Thymus (tissue), 11 donors: Measurements from ENCODE around the gene NOS3. TPM values are rescaled to one million over a fixed set of nuclear protein-coding genes. Genes with fewer than 3 reads are reported as not detected.

Source experiments
- DNase-seq, 9 donors: peaks; one replicate each; pipeline ENCODE4 v3.0.0-alpha.2; 2013; ENCODE audit warnings: low spot score in 9 of 9, low read depth in 6 of 9, missing footprints in 1 of 9
- H3K27ac ChIP-seq, 2 donors: one replicate each; pipeline ENCODE4 v1.5.1; 2013; ENCODE audit warnings: control low read depth in 1 of 2, low read depth in 1 of 2, low read length in 1 of 2, mild to moderate bottlenecking in 1 of 2, moderate library complexity in 1 of 2
- H3K27me3 ChIP-seq, 2 donors: one replicate each; pipeline ENCODE4 v1.5.1; 2013; ENCODE audit warnings: low read length in 1 of 2; ENCODE audit not compliant: control insufficient read depth in 2 of 2, insufficient read depth in 1 of 2
- H3K36me3 ChIP-seq, 2 donors: one replicate each; pipeline ENCODE4 v1.5.1; 2013; ENCODE audit warnings: low read length in 1 of 2, mild to moderate bottlenecking in 1 of 2, moderate library complexity in 1 of 2; ENCODE audit not compliant: control insufficient read depth in 2 of 2, insufficient read depth in 2 of 2
- H3K4me1 ChIP-seq, 2 donors: one replicate each; pipeline ENCODE4 v1.5.1; 2013; ENCODE audit warnings: low read length in 2 of 2; ENCODE audit not compliant: control insufficient read depth in 2 of 2, insufficient read depth in 2 of 2
- H3K4me3 ChIP-seq, 2 donors: one replicate each; pipeline ENCODE4 v1.5.1; 2013; ENCODE audit warnings: low read length in 2 of 2, control low read depth in 1 of 2, mild to moderate bottlenecking in 1 of 2
- H3K9me3 ChIP-seq, 2 donors: one replicate each; pipeline ENCODE4 v1.5.1; 2013; ENCODE audit warnings: low read length in 1 of 2, mild to moderate bottlenecking in 1 of 2; ENCODE audit not compliant: control insufficient read depth in 2 of 2, insufficient read depth in 1 of 2
- whole genome bisulfite sequencing: extraction: QIAGEN DNeasy Blood & Tissue Kit; methylation state at CpG from one replicate; pipeline ENCODE4 v1.1.7; 2013; 5-methylcytosine and 5-hydroxymethylcytosine counted together
- polyA plus RNA-seq: library from polyadenylated mRNA; stranded (reverse); fragments of 200-250 nt; gene quantifications from one replicate; pipeline ENCODE4 v1.2.3, GENCODE V29; 2013
- total RNA-seq: library from RNA; stranded (reverse); fragments of 120-200 nt; gene quantifications from one replicate; pipeline ENCODE4 v1.2.4, GENCODE V29; 2013
- donor health status: healthy.

The NOS3 gene
- total and polyA plus RNA-seq, 2 donors = 1.5 to 3.0 TPM

DNA sequence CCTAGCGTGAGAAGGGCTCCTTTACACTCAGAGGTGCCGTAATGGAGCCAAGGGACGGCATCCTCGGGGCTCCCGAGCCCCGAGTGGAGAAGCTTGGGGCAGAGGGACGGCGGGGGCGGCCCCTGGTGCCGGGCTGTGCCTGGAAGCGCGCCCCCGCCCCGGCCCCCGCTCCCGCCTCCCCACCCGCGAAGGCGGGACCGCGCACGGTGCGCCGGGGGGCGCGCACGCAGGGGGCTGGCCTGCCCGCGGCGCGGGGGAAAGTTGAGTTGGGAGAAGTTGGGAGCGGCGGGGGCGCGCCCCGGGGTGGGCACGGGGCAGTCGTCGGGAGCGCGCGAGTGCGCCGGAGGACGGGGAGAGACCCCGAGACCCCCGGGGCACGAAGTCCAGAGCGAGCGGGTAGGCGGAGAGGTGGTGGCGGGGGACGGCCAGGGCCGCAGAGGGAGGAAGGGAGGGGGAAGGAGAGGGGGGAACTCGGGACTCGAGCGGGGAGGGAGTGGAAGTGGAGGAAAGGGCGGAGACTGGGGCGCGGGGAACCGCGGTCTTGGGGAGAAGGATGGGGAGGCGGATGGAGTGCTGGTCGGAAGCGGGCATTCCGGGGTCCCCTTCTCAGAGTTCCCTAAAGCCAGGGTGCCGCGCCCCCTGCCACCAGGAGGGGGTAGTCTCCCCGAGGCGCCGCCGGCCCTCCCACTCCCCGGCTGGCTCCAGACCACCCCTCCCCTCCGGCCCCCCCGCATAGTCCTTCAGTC is 68.7 kb downstream of the NOS3 start, which contains the start of gene SLC4A2:
Gene SLC4A2 (plus strand): TSS at position 223 of the 746 bp plus-strand sequence. CDS start 2,399 bp downstream, outside the sequence.
- no peaks in the 10 kb centered on the region for H3K27me3 ChIP-seq
- peaks cover 27 to 35% of the 10 kb centered on the region in 2 donors for H3K4me1 ChIP-seq
- H3K27ac ChIP-seq = peak within 1 kb of the TSS; percentile 90 to 95
- peaks cover 8 to 20% of the 10 kb centered on the region in 2 donors for H3K36me3 ChIP-seq
- peak in 7 of 9 donors; percentile 18 to 86 (median 73) for DNase-seq
- under 1% methylated on average over 75 of the region's 75 CpGs for WGBS
- no peaks in the 10 kb centered on the region for H3K9me3 ChIP-seq
- H3K4me3 ChIP-seq = peak within 1 kb of the TSS; percentile 67 to 69

DNA sequence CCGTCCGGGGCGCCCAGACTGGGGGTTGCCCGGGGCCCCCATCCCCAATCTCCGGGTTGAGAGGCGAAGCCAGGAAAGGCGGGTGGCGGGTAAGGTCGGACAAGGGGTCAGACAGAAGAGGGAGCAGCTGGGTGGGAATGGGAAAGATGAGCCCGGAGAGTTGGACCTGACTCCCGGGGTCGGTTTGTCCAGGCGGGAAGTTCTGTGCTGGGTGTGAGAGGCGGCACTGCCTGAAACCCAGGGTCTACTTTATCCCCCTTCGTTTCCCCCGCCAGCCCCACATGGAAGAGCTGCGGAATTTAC is 69.2 kb downstream of the NOS3 start:
- H3K4me1 ChIP-seq = peaks cover 27 to 35% of the 10 kb centered on the region in 2 donors
- 4% methylated on average over 17 of the region's 17 CpGs for WGBS
- no peak for DNase-seq
- peaks cover 14 to 25% of the 10 kb centered on the region in 2 donors for H3K36me3 ChIP-seq
- H3K27ac ChIP-seq = no peak overlapping the region
- H3K4me3 ChIP-seq = peak overlapping the region; percentile 67 to 69
- H3K9me3 ChIP-seq = no peaks in the 10 kb centered on the region
- H3K27me3 ChIP-seq = no peaks in the 10 kb centered on the region

DNA sequence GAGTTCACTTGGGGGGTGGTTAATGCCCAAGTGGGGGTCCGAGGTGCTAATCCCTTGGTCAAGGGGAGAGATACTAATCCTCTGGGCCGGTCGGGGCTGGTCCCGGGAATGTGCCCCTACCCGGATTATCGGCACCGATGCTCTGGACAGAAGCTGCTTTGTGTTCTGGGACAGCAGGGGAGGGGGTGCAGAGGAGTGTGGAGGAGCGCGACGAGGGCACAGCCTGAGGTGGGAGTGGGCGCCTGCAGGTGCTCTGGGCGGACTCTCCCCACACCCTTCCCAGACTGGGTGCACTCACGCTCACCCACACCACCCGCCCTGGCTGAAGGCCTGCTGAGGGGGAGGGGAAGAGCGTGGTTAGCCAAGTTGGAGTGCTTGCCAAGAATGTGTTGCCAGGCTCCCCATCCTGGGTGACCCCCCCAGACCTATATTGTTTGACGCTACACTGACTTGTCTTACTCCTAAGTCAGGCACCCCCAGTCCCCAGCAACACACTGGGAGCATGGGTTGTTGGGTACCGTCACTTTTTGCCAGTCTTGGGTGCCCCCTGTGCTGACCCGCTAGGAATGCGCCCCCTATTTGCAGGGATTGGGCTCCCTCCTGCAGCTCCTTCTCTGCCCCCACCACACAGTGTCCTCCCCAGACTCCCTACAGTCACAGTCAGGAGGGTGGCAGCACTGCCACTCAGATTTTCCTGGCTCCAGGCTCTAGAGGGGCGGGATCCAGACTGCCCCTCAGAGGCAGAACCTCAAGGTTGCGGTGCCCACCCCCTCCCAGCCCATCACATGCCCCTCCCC is 69.8 kb downstream of the NOS3 start:
- Histone ChIP-seq H3K4me1 (peaks cover 27 to 35% of the 10 kb centered on the region in 2 donors), H3K27me3 (no peaks in the 10 kb centered on the region), H3K9me3 (no peaks in the 10 kb centered on the region), H3K36me3 (peaks cover 19 to 30% of the 10 kb centered on the region in 2 donors), H3K27ac (no peak overlapping the region), H3K4me3 (peak overlapping the region; percentile 67 to 69)
- 22% methylated on average over 21 of the region's 21 CpGs for WGBS
- DNase-seq = peak in 1 of 9 donors; percentile 35

DNA sequence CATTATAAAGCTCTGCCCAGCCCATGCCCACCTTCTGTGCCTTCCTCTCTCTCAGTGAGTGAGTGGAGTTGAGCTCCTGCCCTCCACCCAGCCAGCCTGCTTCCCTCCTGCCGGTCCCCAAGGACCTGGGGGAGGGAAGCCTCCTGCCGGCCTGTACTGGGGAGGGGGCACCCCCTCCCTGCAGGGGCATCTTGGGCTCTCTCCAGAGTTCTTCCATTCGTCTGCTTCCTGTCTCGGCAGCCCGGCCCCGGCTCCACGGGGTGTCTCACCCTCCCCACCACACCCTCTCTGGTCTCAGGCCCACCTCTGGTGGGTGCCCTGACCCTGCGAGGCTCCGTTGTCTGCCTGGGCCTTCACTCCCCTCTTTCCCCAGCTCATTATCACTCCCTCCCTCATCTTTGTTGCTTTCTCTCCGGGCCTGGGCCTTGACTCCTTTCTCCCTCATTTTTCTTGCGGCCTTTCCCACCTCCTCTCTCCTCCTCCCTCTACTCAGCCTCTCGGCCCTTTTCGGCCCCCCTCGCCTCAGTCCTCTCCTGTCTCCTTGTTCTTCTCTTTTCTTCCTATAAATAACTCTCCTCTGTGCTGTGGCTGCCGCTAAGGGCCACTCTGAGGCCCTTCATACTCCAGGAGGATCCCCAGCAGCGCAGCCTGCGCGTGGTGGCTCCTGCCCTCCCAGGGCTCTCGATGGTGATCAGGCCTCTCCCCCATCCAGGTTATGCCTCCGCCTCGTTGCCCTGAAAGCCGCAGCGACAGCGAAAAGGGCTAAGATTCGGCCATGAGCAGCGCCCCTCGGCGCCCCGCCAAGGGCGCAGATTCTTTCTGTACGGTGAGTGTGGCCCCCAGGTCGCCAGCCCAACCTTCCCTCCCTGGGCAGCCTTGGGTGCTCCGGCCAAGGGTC is 70.6 kb downstream of the NOS3 start:
- WGBS = 92% methylated on average over 33 of the region's 33 CpGs
- Histone ChIP-seq H3K27me3 (no peaks in the 10 kb centered on the region), H3K9me3 (no peaks in the 10 kb centered on the region), H3K4me3 (no peak overlapping the region), H3K27ac (no peak overlapping the region), H3K36me3 (peaks cover 28 to 38% of the 10 kb centered on the region in 2 donors), H3K4me1 (peaks cover 25 to 35% of the 10 kb centered on the region in 2 donors)
- DNase-seq = no peak

DNA sequence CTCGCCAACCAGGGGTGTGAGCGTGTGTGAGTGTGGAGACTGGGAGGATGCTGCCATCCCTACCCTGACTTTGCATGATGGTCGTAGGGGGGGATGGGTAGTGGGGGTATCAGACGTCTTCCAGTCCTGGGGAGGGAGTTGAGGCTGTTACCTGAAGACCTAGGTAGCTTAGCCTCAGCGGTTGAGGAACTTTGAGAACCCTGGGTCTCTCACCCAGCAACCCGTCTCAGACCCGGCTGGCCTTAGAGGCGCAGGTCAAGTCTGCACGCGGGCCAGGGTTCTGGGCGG is 71.2 kb downstream of the NOS3 start:
- no peaks in the 10 kb centered on the region for H3K9me3 ChIP-seq
- WGBS = 96% methylated on average over 11 of the region's 11 CpGs
- H3K4me1 ChIP-seq = peaks cover 19 to 30% of the 10 kb centered on the region in 2 donors
- DNase-seq = no peak
- H3K27ac ChIP-seq = no peak overlapping the region
- no peaks in the 10 kb centered on the region for H3K27me3 ChIP-seq
- H3K4me3 ChIP-seq = no peak overlapping the region
- H3K36me3 ChIP-seq = peaks cover 29 to 44% of the 10 kb centered on the region in 2 donors

DNA sequence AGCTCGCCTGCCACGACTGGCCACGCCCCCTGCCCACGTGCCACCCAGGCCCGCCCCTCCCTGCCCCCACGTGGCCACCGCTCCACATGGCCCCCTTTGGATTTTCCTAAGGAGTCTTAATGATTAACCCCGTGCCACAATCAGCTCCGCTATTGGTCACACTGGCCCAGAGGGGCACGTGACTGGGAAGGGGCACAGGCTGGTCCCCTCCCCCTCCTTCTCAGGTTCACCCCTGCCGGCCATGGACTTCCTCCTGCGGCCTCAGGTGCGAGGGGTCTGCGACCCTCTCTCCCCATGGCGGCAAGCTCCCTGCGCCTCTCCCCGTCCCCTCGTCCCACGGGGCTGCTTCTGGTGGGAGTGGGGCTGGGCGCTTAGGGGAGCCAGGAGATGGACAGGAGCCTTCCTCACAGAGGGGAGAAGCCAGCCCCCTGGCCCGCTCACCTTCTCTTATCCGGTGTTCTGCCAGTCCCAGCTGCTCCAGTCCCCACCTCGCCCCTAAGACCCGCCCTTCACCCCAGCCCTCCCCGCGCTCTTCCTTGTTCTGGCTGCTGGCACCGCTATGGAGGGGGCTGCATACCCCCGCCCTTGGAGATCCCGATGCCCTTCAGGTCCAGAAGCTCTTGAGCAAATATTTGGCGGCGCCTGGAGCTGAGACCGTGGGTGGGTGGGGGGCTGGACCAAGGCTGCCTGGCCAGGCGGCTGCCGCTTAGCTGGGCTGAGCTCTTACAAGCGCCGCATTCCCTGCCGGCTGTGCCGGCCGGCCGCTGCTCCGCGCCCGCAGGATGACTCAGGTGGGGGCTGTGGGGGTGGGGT is 71.8 kb downstream of the NOS3 start:
- no peak overlapping the region for H3K27ac ChIP-seq
- H3K4me1 ChIP-seq = peaks cover 16 to 27% of the 10 kb centered on the region in 2 donors
- H3K9me3 ChIP-seq = no peaks in the 10 kb centered on the region
- H3K27me3 ChIP-seq = no peaks in the 10 kb centered on the region
- H3K4me3 ChIP-seq = no peak overlapping the region
- H3K36me3 ChIP-seq = peaks cover 34 to 49% of the 10 kb centered on the region in 2 donors
- 93% methylated on average over 43 of the region's 43 CpGs for WGBS
- DNase-seq = no peak

DNA sequence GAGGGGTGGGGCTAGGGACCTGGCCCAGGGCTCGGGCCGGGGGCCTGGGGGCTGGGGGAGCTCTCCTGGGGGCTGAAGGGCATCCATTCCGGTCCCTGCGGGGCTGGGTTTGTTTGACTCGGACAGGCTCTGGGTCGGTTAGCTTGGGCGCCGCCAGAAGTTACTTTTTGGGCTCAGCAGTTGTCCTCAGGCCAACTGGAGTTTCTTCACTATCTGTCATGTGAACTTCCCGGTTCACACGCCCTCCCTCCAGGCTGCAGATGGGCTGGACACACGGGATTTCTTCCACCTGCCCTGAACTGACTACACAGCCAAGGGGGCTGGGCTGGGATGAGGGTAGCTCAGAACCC is 72.4 kb downstream of the NOS3 start:
- Histone ChIP-seq H3K4me3 (no peak overlapping the region), H3K9me3 (no peaks in the 10 kb centered on the region), H3K36me3 (peaks cover 40 to 55% of the 10 kb centered on the region in 2 donors), H3K4me1 (peaks cover 16 to 26% of the 10 kb centered on the region in 2 donors), H3K27me3 (no peaks in the 10 kb centered on the region), H3K27ac (no peak overlapping the region)
- whole genome bisulfite sequencing = 94% methylated on average over 11 of the region's 11 CpGs
- DNase-seq = no peak
